ENCODE data around the gene ABI2.
"Not testable (repeated sequence)": the region's sequence is repeated elsewhere in the genome, so short reads cannot be mapped to it uniquely, and the experiment has no call there.

ABI2 gene

DNA sequence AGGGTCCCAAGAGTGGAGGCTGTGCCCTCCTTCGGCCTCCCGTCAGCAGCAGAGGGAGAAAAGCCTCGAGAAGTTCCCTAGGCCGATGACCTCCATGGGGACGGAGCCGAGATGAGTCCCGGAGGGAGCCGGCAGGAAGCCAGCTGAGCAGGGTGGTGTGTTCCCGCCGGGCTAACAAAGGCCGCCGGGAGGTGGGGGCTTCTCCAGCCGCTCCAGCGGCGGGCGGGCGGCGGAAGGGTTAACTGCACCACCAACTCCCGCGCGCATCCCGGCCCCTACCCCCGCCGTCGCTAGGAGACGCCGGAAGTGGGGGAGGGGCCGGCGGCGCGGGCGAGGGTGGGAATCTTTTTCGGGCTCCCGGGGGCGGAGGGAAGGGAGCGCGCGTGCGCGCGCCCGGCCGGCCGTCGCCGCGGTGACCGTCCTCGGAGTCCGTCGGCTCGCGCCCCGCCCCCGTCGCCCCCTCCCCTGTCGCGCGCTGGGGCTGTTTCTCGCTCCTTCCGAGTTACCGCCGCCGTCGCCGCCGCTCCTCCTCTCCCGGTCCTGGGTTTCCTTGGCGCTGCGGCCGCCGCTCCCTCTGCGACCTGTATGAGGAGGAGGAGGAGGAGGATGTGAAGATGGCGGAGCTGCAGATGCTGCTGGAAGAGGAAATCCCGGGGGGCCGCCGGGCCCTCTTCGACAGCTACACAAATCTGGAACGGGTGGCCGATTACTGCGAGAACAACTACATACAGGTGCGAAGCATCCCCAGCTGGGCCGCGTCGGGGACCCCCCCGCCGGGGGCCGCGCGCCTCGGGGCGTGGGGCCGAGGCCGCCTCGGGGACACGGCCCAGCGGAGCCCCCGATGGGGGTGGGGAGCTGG, at the start of gene ABI2:
Gene ABI2, plus strand, starts transcription at position 494 of the 859 bp plus-strand sequence. Its CDS starts 121 bp downstream, at position 615.
- DNase-seq: peak; percentile 92

DNA sequence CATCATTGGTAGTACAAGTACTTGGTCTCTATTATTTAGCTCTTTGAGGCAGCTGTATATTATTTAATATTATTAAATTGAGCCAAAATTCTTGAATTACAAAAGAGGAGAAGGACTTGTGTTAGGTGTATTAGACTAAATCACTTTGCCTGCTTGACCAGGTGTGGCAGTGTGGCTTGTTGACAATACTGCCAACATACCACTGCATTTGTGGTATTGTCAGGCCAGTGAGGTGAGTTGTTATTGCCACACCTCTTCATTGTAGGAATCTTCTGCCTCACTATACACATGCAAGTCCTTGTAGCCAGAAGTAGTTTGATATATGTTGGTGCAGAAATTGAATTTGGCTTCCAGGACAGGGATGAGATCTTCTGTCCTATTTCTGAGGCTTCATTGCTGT, 48.9 kb upstream of the ABI2 start:
- DNase-seq: no peak

DNA sequence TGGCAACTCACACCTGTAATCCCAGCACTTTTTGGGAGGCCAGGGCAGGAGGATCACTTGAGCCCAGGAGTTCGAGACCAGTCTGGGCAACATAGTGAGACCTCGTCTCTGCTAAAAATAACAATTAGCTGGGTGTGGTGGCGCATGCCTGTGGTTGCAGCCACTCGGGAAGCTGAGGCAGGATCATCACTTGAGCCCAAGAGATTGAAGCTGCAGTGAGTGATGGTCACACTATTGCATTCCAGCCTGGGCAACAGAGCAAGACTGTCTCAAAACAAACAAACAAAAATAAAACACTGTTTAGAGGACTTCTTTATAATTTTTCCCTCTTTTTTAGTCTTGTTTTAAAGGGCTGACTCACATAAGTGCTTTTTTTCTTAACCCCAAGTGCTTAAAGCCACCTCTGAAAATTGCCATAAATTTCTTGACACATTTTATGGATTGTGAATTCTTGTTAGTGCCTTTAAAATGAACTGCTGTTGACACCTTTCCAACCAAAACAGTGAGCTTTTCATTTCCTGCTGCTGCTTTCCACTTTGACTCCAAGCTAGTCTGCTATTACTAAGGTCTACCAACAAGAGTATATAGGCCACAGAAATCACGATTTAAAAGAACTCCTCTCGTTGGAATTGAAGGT, 47.6 kb upstream of the ABI2 start:
- DNase-seq: no peak

DNA sequence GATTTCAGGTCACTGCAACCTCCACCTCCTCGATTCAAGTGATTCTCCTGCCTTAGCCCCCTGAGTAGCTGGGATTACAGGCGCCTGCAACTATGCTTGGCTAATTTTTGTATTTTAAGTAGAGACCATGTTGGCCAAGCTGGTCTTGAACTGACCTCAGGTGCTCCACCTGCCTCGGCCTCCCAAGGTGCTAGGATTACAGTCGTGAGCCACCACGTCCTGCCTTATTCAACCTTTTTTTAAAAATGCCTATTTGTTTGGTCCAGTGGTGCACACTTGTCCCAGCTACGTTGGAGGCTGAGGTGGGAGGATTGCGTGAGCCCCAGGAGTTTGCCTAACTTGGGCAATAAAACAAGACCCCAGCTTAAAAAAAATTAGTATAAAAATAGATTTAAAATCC, 46.1 kb upstream of the ABI2 start:
- DNase-seq: no peak

DNA sequence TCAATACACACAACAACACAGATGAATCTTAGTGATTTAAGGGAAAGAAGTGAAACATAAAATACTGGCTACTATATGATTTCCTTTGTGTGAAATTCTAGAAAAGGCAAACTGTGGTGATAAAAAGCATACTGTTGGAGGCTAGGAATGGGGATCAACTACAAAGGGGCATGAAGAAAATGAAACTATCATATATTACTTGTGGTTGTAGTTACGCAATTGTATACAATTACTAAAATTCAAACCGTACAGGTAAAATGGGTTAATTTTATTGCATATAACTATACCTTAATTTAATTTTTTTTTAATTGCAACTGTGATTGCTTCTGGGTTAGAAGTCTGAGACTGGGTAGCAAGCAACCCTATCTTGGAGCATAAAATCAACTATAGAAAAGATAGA, 41.7 kb upstream of the ABI2 start:
- DNase-seq: no peak

DNA sequence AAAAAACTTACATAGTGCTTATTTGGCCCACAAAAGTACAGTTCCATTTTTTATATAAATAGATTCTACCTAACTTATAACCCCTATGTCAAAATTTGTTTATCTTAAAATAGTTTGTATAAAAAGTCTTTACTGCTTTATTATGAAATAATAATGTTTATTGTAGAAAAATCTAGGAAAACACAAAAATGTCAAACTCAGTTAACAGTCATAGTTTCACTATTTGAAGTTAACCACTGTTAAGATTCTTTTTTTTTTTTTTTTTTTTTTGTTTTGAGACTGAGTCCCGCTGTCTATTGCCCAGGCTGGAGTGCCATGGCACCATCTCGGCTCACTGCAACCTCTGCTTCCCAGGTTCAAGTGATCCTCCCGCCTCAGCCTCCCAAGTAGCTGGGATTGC, 26.5 kb upstream of the ABI2 start:
- no peak for DNase-seq

DNA sequence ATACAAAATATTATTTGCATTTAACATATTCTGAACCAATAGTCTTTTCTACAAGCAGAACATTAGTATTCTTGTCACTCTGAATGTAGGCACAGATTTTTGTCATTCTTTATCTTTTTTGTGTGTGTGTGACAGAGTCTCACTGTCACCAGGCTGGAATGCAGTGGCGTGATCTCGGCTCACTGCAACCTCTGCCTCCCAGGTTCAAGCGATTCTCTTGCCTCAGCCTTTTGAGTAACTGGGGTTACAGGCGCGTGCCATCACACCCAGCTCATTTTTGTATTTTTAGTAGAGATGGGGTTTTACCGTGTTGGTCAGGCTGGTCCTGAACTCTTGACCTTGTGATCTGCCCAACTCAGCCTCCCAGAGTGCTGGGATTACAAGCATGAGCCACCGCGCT, 25.6 kb upstream of the ABI2 start:
- not testable (repeated sequence) for DNase-seq

DNA sequence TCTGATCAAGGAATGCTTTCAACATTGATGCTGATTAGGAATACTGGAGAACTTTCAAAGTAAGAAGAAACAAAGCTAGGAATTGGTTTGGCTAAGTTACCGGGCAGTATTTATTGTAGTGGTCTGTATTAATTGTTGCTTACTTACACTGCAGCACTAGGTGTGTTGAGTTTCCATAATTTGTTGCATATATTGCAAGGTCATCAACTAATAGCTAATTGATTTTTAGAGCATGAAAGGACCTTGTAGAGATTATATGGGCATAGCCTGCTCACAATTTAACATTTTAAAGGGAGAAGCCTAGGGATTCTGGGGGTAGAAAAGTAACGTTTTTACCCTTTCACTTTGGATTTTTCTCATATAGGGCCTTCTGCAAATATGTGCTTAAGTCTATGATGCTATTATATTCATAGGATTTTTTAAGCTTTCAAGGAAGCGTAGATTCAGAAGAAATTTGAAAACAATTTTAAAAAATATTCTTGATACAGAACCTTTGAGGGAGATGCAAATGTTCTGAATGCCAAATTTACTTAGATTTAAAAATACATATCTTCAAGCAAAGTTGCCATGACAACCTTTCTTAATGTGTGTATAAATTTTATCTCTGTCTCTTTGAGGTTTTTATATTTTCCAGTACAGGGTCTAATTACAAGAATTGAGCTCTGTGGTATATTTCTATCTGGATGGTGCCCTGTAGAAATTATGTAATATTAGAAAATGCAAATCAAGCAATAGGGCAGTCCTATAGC, 17.3 kb upstream of the ABI2 start:
- DNase-seq: no peak

DNA sequence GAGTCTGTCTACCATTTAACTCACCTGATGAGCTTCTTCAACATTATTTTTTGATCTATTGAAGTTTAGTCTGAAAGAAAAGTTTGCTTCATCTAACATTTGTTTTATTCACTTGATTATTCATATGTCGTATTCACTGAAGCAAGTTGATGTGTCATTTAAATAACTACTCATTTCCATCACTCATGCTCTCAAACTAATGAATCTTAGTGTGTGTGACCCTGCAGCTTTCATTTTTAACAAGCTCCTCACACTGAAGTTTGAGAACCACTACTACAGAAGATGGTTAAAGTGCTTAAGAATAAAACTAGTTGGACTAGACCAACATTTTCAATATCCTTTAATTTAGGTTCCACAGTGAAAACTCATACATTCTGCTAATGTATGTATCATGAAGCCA, 1.8 kb upstream of the ABI2 start:
- no peak for DNase-seq

DNA sequence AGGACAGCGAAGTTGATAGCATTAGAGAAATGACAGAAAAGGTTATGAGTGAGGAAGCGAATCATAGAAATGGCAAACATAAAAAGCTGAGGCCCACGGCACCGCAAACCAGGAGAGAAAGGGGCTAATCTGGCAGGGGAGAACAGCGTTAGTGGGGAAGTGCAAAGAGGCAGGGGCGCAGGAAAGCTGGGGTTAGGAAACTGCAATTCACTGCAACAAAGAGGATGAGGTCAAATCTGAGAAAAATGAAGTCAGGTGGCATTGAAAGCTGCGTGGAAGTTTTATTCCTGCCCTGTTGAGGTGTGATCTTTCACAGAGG, 653 bp upstream of the ABI2 start:
- DNase-seq: peak; percentile 64

DNA sequence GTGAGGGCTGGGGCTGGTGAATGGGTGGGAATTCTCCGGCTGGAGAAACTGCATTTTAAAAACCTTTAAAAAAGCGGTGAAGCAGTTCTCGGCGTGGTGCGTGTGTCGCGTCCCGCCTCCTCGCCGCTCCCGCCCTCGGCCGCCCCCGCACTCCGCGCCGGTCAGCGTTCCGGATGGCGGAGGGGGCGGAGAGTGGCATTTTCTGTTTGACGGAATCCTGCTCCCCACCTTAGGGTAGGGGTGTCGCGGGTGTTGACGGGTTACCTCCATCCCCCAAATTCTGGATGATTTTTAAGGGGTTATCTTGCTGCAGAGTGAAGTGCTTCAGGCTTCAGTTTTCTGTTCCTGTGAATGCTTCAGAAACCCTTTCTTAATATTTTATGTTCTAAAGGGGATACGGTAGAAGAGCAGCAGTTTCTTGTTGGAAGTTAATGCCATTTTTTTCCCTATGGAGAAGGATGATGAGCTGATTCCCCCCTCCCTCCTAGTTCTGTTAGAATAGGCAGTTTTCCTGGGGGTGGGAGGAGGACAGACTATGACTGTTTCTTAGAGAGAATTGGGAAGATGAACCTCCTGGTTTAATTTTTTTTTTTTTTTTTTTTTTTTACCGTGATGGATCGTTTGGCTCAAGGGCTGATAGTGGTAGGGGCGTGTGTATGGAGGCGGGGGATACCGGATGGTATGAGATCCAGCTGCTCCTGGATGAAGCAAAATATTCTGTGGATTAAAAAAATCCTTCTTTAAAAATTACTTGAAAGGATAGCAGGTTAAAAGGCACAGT, 756 bp downstream of the ABI2 start:
- DNase-seq: peak; percentile 79

DNA sequence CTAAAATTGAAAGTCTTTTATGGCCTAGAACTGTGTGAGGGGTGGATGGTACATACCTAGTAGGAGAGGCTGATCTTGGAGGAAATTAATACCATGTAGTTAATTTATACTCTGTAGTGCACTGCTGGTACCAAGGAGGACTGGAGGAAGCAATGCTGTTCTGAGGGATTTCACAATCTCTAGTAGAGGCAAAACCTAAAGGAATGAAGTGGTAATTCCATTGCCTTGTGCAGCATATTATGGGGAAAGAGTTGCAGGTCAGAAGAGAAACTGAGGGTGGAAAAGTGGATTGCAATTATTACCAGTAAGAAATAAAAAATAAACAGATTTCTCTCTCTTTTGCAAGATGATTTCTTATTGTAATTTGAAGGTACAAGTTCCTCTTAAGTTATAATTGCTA, 2.2 kb downstream of the ABI2 start:
- DNase-seq: no peak

DNA sequence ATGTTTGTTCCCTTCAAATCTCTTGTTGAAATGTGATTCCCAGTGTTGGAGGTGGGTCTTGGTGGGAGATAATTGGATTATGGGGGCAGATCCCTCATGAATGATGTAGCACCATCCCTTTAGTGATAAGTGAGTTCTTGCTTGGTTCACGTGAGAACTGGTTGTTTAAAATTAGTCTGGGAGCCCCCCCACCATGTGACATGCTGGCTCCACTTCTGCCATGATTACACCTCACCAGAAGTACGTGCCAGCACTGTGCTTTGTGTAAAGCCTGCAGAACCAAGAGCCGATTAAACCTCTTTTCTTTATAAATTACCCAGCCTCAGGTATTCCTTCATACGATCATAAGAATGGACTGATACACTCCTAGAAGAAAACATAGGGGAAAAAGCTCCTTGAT, 10.1 kb downstream of the ABI2 start:
- DNase-seq: no peak

DNA sequence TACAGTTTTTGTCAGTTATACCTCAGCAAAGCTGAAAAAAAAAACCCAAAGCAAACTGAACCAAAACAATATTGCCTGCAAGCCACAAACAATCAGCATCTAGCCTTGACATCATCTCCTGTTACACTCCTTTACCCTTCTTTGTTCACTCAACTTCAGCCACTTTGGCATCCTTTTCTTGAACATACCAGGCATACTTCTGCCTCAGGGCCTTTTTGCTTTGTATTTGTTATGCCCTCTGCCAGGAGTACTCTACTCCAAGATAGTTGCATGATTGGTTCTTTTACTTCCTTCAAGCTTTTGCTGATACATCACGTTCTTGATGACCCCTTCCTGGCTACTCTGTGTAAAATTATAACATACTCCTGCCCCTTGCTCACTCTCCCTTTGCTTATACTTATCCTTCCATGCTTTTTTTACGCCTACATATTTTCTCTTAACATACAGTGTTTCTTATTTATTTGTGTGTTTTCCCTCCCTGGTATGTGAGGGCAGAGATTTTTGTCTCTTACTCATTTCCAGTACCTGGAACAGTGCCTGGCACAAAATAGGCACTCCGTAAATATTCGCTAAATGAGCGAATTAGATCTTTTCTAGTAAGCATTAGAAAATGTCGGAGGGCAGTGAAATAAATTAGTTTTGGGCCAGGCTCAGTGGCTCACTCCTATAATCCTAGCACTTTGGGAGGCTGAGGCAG, 12.7 kb downstream of the ABI2 start:
- no peak for DNase-seq

DNA sequence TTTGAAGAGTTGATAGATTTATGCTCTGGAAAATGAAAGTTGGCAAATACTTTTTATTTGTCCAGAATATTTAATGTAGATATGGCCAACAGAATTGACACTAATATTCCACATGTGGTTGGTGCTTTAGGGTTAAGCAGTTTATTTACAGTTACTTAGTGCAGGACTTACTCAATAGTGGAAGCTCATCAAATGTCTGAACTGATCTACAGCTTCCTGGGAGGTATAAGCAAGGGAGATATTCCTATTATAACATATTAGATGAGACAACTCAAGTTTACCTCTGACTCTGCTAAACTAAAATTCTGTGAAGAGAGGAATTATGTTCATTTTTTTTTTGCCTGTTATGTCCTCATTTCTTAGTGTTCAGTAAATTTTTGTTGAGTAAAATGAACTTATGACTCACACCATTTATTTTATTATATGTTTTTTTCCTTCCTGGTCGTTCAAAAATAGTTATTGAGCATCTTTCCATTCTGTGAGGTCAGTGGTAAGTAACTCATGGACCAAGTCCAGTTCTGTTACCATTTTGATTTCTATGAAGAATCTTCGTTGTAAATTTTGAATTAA, 13.6 kb downstream of the ABI2 start:
- no peak for DNase-seq

DNA sequence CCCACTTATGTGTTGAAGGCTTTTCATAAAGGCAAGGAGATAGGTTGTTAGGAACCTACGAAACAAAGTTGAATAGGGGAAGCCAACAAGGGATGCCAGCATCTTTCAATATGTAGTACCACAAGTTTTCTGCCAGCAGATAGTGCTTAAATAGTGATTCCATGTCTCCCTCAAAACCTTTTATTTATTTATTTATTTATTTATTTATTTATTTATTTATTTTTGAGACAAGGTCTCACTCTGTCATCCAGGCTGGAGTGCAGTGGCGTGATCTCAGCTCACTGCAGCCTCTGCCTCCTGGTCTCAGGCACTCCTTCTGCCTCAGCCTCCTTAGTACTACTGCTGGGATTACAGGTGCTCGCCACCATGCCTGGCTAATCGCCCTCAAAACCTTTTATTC, 14.2 kb downstream of the ABI2 start:
- not testable (repeated sequence) for DNase-seq

DNA sequence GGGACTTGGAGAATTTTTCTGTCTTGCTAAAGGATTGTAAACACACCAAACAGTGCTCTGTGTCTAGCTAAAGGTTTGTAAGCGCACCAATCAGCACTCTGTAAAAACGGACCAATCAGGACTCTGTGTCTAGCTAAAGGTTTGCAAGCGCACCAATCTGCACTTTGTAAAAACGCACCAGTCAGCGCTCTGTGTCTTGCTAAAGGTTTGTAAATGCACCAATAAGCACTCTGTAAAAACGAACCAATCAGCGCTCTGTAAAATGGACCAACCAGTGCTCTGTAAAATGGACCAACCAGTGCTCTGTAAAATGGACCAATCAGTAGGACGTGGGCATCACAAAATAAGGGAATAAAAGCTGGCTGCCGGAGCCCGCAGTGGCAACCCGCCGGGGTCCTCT, 16.5 kb downstream of the ABI2 start:
- no peak for DNase-seq

DNA sequence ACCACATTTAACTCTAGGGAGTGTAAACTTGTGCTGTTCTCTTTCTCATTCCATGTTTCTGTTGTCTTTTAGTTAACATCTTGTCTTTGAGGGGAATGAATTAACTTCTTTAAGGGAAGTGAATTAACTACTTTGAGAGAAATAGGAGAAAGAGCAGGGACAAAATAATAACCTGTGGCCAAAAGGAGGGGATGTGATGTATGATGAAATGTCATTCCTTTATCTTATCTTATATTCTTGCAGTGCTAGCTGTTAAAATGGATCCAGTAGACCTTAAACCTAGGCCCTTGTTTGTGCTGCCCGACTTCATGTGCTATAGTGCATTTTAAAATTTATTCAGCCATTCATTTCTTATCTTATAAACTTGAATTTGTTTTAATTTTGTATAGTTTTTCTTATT, 18.4 kb downstream of the ABI2 start:
- DNase-seq: no peak

DNA sequence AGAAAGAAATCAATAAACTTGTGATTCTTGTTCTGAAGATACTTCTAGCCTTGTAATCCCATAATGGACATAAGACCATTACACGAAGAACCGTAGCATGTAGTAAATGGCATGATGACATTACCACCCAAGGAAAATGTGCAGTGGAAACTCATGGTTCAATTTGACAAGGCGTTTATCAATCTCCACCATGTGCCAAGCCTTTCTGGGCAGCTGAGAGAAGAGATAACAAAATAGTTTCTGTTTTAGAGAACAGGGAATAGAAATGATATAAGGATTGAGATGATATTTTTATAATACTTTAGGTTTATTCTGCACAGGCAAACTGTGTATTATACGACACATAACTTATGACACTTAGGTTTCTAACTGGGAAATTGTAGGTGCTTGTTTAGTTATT, 19.2 kb downstream of the ABI2 start:
- DNase-seq: no peak

DNA sequence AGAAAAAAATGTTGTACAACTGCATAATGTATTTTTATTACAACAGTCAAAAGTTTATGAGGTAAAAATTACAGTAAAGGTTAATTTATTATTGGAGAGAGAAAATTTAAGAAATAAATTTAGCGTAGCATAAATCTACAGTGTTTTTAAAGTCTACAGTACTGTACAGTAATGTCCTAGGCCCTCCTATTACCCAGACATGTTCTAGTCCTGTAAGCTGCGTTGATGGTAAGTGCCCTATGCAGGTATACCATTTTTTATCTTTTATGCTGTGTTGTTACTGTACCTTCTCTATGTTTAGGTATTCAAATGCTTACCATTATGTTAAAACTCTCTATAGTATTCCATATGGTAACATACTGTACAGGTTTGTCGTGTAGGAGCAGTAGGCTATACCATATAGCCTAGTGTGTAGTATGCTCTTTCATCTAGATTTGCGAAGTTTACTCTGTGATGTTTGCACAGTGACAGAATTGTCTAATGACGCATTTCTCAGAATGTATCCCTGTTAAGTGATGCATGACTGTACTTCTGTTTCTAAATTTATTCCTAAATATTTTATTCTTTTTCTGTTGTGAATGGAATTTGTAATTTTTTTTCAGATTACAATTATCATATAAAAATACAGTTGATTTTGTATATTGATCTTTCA, 24.5 kb downstream of the ABI2 start:
- no peak for DNase-seq

DNA sequence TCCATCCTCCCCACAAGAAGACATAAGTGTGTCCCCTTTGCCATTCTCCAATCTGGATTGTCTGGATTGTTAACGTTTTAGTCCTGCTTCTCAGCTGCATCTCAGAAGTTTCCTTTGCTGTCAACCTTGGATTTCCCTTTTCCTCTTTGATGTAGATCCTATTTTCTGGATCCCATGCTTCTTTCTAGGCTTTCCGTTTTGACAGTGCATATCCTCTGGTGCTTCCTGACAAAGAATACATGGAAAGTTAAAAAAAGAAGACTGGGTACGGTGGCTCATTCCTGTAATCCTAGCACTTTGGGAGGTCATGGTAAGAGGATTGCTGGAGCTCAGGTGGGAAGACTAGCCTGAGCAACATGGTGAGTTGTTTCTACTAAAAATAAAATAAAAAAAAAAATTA, 26.8 kb downstream of the ABI2 start:
- no peak for DNase-seq

DNA sequence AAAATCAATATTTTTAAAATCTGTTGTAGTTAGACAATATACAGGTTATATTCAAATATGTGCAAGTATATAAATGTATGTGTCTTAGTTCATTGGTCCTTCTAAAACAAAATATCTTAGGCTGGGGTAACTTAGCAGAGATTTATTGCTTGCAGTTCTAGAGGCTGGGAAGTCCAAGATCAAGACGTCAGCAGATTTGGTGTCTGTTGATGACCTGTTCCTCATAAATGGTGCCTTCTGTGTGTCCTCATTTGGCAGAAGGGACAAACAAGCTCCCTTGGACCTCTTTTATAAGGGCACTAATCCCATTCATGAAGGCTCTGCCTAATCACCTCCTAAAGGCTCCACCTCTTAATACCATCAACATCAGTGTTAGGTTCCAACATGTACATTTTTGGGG, 31.3 kb downstream of the ABI2 start:
- DNase-seq: no peak

Data from NCI-H2171 treated with DMSO at 0.1 percent for 48 hours (cell line).